Erythroblast (primary cell): Measurements from ENCODE around the gene ME3.

Source experiments
- DNase-seq, 2 experiments: peaks; one replicate each; lab custom pipeline; 2025; lab: John Stamatoyannopoulos, UW
- GATA1 ChIP-seq: IDR thresholded peaks from 2 replicates; pipeline ENCODE4 v1.6.1; 2011; ENCODE audit warnings: low read depth, mild to moderate bottlenecking, control low read depth, low read length, moderate library complexity
- POLR2A ChIP-seq: IDR thresholded peaks from 2 replicates; pipeline ENCODE4 v1.6.1; 2011; ENCODE audit warnings: mild to moderate bottlenecking, low read length

The ME3 gene

DNA sequence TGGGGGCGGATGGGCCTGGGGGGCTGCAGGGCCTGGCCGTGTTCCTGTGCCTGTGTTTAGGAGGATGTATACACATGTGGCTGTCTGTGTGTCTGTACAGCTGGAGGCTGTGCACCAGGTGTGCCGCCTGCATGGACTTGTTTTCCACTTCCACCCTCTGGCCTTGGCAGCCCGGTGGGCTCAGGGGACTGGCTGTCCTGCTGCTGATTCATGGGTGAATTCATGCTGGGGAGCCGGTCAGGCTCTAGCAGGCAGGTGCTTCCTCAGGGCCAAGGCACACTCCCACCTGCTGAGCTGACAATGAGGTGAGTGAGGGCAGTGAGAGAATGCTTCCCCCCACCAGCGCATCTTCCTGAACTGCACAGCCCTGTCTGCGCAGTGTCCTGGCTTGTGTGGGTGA lies 209.3 kb downstream of the ME3 start:
- TF ChIP-seq POLR2A (no peak), GATA1 (no peak)
- DNase-seq: no peak

DNA sequence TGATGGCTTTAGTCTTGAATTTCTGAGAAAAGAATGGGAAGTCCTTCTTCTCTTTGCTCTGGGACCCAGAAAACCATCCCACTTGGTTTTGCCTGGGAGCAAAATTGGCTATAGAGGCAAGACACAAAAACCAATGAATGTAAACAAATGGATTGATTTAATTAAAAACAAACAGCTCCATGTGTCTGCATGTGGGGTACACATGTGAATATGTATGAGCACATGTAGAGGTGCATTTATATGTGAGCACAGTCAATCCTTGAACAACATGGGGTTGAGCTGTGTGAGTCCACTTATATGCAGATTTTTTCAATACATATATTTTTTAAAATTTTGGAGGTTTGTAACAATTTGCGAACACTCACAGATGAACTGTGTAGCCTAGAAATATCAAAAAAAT lies 210.5 kb downstream of the ME3 start:
- DNase-seq: no peak
- TF ChIP-seq POLR2A (no peak), GATA1 (no peak)

DNA sequence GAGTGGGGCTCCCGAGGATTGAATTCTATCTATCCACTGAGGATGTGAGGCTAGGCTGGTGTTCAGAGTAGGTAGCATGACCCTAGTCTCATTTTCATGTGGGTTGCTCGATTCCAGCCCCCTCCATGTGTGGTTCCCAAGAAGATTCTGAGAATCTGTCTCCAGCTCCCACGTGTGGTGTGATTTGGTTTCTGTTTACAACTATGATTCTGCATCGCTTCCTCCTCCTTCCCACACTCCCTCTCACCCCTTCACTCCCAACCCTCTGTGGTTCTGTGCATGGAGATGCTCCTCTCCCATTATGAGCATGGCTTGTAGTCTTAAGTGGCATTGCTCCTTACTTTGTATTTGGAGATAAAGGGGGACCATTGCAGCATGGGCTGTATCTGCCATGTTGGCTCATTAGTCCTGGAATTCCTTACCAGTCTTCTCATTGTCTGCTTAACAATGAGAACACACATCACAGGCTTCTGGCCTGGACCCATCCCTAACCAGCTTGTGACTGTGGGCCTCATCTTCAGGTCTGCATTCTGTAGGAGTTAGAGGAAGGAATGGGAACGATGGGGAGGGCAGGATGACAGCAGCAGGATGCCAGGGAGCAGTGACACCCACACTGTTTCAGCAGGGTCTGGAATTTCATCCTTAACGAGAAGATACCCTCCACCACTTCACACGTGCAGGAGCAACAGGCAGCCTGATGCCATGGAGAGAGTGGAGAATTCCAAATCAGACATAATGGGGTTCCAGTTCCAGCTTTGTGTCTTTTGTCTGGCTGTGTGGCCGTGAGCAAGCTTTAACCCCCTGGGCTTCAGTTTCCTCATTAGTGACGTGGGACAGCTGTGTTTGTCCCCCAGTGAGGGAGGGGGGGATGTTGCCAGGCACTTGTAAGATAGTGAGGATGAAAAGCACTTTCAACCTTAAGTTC lies 211.7 kb downstream of the ME3 start:
- no peak for DNase-seq
- TF ChIP-seq GATA1 (no peak), POLR2A (no peak)

DNA sequence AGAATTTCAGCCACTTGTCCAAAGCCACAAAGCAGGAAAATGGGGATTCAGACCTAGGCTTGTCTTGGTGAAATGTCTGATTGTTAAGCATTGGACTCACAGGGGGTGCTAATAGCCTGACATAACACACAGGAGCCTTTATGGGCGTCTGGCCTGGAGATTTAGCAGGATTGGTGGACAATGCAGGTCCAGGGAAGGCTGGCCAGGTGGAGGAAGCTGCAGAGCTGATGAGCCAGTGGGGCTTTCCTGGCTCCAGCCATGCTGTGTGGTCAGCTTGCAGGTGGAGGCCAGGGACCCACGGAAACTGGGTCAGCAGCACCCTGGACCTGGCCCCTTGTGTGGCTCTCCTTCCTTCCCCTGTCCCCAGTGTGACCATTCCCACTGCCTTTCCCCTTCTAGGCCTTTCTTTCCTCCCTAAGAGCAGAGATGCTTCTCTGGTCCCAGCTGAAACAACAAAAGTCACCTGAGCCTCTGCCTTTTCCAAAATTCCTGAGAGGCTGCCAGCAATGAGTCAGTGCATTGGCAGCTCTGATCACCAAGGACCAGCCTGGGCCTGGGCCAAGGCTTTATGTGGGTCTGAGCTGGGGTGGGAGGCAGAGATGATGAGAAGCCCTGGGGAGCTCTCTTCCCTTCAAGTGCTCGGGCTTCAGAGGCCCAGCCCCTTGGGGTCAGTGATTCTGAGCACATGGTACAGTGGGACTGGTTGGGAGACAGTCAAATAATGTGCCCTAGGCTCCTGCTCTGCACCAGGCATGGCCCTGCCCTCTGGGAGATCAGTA lies 212.5 kb downstream of the ME3 start:
- no peak for TF ChIP-seq GATA1
- TF ChIP-seq POLR2A: no peak
- DNase-seq: no peak

DNA sequence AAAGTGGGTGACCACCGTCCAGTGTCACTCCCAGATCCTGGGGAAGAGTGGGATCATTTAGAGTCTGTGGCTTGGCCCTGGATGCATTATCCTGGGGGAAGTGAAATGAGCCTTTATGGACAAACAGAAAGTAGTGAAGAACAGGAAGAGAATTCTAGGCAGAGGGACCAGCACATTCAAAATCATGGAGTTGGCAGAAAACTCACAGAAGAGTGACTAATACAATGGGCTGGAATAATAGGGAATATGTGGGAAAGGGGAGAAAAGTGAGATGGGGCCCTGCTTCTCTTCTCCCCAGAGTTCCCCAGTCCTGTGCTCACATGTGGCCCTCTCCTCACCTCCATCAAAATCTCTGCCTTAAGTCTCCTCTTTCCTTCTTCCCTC lies 213.4 kb downstream of the ME3 start:
- DNase-seq: no peak
- no peak for TF ChIP-seq POLR2A
- TF ChIP-seq GATA1: no peak

DNA sequence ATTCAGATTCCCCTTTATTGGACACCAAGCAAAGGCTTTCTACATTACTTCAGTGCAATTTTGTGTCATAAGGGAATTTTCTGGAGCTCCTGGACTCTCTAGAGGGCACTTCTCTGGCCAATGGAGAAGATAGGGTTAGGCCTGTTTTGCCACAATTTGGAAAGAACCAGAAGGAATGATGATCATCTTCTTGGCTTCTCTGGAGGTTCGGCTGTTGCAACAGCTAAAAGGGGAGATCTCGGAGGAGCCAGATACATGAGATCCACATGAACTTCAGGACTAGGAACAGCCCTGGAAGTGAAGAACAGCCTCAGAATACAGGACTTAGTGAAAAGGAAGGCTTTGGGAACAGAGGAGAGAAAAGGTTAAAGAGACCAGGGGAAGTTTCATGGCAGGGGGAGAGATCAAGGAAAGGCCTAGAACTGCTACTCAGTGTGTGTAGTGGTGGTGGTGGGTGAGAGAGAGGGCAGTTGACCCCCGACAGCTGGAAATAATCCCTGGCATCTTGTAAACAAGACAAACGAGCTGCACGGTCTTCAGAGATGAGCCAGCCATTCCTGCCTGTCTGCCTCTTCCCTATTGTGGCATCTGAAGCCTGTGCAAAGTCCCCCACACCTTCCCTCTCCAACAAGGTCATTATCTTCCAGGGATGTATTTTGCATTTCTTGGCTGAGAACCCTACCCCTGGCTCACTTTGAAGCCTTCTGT lies 214.0 kb downstream of the ME3 start:
- DNase-seq: no peak
- no peak for TF ChIP-seq GATA1
- no peak for TF ChIP-seq POLR2A

DNA sequence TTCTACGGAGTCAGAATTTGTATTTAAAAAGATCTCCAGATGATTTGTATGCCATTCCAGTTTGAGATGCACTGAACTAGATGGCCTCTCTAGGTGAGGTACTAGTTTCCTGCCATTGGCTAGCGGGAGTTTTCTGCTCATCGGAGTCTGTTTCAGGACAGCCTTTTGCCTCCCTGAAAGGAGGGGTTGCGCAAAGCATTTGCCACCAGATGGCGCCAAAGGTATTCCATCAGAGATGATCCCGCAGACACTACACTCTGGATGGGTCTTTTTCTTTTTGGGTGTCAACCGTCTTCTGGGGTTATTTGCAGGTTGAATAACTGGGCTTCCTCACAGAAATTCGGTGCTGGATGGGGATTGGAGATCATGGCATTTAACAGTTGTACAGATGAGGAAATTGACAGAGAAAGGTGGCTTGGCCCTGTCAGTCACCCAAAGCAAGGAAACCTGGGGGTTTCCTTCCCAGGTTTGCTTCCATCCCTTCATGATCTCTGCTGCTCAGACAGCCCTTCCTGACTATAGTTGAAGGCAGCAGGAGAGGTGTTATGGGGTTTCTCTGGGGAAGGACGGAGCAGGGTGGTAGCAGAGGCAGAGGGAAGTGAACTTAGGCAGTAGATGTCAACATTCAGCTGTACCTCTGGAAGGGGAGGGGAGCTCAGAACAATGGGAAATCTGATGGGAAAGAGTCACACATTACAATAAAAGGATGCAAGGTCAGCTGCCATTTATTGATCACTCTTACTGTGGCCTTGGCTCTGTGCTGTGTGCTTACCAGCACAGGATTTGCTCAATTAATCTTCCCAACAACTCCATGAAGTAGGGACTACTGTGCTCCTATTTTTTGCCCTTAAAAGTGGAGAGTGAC lies 216.1 kb downstream of the ME3 start:
- peak; percentile 76 to 86 for DNase-seq
- TF ChIP-seq POLR2A (no peak), GATA1 (no peak)

DNA sequence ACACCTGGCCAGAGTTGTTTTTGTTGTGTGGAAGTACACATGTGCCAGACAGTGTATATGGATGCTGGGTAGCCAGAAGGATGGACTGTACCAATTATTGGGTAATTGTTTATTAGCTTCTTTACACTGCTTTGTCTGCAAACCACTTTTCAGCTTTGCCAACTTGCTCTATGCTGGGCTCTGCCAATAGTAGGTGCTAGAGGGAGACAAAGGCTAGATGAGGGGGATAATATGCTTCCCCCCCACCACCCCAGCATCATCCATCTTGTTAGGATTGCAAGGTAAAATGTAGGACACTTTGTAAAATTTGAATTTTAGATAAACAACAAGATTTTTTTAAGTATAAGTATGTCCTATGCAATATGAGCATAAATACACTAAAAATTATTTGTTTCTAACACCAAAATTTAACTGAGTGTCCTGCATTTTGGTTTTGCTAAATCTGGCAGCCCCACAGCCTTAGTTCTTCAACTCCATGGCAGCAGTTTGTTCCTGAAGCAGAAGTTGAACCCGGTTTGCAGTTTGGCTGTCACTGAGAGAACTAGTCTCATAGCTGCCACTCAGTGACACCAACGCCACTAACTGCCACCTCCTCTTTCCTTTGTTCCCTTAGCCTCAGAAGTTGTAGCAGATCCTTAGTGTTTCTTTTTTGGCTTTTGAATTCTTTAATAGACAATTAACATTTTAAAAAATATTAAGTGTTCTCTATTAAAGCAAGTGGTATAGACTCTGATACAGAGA lies 219.0 kb downstream of the ME3 start:
- DNase-seq: no peak
- TF ChIP-seq POLR2A (no peak), GATA1 (no peak)

DNA sequence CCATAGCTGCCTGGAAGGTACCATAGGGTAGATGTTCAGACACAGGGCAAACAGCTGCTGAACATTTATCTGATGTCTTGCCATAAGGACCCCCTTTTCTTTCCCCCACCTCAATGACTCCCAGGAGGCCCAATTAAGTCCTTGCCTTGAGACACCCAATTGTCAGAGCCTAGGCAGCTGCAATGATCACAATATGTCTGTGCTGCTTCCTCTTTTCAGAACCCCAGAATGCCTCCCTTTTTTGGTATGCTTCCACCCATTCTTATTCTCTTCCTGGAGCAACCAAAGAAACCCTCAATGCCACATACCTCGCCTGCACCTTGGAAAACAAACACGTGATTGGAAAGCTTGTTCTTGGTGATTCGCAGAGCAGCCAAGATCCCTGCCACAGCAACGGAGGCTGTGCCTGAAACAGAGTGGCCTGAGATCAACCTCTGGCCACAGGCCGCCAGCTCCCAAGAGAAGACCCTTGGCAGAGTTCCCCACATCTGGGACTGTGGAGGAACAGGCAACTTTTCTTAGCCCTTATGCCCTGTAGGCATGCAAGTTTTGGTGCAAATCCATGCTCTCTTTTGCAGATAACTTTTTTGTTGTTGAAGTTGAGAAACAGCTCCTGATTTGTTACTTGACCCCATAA lies 222.3 kb downstream of the ME3 start:
- DNase-seq: no peak
- TF ChIP-seq POLR2A (no peak), GATA1 (no peak)

DNA sequence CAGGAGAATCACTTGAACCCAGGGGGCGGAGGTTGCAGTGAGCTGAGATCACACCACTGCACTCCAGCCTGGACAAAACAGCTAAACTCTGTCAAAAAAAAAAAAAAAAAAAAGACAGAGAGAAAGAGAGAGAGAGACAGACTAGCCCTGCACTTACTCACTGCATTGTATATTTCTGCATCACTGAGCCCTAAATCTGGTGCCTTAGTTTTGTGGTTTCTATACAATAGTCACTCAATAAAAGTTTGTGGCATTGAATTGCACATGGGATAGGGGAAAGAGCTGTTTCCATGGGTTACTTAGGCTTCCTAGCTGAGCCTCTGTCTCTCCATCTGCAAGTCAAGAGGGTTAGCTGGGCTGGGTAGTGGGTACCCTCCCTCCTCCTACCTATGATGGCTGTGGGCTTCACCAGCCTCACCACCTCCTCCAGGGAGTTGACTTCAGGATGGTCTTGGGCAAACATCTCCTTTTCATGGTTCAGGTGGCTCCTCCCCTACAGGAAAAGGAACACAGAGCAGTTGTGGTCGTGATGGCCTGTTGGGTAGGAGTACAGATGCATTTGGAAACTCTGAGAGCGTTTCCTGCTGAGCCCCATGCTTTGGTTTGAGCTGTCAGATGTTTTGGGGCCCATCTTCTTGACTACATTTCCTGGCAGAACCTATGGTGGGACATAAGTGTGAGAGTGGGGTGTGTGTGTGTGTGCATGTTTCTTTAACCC lies 224.5 kb downstream of the ME3 start:
- TF ChIP-seq POLR2A (no peak), GATA1 (no peak)
- no peak for DNase-seq

DNA sequence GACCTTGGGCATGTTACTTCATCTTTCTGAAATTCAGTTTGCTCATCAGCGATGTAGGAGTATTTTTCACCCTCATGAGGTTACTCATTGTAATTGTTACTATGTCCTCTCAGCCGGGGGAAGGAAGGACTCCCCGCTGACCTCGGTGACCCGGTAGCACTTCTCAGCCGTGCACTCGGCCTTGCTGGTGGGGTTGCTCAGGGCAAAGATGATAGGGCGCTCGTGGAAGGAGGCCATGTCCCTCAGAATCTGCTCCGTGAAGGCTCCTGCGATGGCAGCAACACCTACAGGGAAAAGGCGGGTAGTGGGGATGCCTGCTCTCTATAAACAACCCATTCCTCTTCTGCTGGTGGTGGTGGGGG lies 225.5 kb downstream of the ME3 start:
- TF ChIP-seq POLR2A (no peak), GATA1 (no peak)
- no peak for DNase-seq
